NCI-H128 (cell line): ENCODE results near the gene EIF2A.

Experiments used
- DNase-seq: peaks from one replicate; lab custom pipeline; 2025; ENCODE audit not compliant: unreplicated experiment; lab: John Stamatoyannopoulos, UW

Gene EIF2A

GRCh38 chr3:150631515-150632221, 85.1 kb downstream of the EIF2A start:
- no peak for DNase-seq

GRCh38 chr3:150635076-150635475, 88.5 kb downstream of the EIF2A start:
- no peak for DNase-seq

DNA sequence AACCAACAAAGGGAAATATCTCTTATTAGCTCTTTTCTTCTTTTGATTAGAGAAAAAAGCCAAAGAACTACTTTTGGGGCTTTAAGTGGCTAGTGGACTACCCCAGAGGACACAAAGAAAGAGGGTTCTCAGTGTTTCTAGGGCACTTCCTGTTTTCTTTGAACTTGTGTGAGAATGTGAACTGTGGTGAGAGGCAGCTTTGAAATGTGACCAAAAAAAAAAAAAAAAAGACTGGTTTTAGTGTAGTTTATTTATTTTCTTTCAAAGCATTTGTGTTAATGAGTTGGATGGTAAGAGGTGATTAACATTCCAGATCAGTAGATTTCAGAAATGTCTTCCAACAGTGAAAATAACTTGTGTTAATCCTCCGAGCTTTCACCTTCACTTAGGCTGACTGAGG, 88.9 kb downstream of the EIF2A start:
- DNase-seq, result no peak
